ENCODE data around the gene STOML3.

Gene STOML3

DNA sequence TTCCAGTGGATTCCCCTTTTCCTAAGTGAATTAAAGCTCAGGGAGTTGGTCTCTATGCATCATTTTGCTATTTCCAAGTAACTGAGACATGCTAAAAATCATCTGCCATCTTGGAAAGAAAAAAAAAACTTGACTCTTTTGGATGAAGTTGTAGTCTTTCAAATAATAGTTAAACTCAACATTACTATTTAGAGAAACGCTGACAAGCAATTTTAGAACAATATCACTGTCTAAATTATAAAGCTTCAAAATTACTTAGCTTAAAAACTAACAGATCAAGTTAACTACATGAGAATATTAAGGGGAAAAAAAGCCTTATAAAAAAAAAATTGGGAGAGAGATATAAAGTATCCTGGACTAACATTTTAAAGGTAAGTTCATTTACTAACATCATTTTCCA is 68.5 kb downstream of the STOML3 start:
- H3K4me3 ChIP-seq (ENCODE audit: low read length): no peak overlapping the region
- no peak for DNase-seq (ENCODE audit: low read depth)
- TF ChIP-seq, protein P1, sequence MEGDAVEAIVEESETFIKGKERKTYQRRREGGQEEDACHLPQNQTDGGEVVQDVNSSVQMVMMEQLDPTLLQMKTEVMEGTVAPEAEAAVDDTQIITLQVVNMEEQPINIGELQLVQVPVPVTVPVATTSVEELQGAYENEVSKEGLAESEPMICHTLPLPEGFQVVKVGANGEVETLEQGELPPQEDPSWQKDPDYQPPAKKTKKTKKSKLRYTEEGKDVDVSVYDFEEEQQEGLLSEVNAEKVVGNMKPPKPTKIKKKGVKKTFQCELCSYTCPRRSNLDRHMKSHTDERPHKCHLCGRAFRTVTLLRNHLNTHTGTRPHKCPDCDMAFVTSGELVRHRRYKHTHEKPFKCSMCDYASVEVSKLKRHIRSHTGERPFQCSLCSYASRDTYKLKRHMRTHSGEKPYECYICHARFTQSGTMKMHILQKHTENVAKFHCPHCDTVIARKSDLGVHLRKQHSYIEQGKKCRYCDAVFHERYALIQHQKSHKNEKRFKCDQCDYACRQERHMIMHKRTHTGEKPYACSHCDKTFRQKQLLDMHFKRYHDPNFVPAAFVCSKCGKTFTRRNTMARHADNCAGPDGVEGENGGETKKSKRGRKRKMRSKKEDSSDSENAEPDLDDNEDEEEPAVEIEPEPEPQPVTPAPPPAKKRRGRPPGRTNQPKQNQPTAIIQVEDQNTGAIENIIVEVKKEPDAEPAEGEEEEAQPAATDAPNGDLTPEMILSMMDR (conservative IDR thresholded peaks at IDR 0.05; ENCODE audit: low read depth, low read length): no peak

DNA sequence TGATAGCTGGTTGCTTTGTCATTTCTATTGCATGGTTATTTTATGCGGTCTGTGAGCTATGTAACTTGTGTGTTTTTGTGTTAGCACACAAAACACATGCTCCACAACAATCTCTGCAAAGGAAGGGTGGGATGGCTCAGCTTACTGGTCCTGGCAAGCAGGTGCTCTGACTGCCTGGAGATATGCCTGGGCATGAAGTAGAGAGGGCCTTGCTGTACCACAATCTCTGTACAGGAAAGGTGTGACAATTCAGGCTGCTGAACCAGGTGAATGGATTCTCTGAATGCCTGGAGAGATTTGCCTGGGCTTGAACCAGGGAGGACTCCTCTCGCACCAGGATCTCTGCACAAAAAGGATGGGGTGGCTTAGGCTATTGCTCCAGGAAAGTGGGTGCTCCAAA is 69.5 kb downstream of the STOML3 start:
- TF ChIP-seq, protein P1 (conservative IDR thresholded peaks at IDR 0.05; ENCODE audit: low read depth, low read length): no peak
- no peak for DNase-seq (ENCODE audit: low read depth)
- H3K4me3 ChIP-seq (ENCODE audit: low read length): no peak overlapping the region
